Peyer's patch (tissue), 4 donors: ENCODE measurements around the gene KCTD7.
"Not testable (repeated sequence)": the region's sequence is repeated elsewhere in the genome, so short reads cannot be mapped to it uniquely, and the experiment has no call there.

Experiments
- POLR2A ChIP-seq, 2 donors: fragments of 450-650 bp; IDR thresholded peaks; one replicate each; pipeline ENCODE4 v1.5.1; 2017; ENCODE audit warnings: antibody characterized with exemption in 2 of 2, mild to moderate bottlenecking in 2 of 2, moderate library complexity in 2 of 2
- TF ChIP-seq, protein P1 (sequence below), 6 experiments: fragments of 450-650 bp in 4 of 6; fragments of 200-600 bp in 2 of 6; sonication (generic) in 1 of 6; IDR thresholded peaks; one replicate each; pipeline ENCODE4 v1.5.1; 2017 to 2019; ENCODE audit warnings: antibody characterized with exemption in 6 of 6, mild to moderate bottlenecking in 3 of 6, moderate library complexity in 1 of 6

DNA sequence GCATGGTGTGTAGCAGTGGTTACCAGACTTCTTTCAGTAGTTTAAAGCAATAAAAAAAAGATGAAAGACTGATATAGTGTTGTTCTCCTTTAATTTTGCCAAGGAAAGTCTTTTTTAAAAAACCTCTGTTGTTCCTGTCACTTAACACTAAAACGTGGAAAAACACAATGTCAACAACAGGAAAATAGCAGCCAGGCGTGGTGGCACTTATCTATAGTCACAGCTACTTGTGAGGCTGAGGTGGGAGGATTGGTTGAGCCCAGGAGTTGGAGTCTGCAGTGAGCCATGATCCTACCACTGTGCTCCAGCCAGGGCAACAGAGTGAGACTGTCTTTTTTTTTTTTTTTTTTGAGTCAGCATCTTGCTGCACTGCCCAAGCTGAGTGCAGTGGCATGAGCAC is 42.8 kb downstream of the KCTD7 start:
- TF ChIP-seq POLR2A (IDR thresholded peaks at IDR 0.05): not testable (repeated sequence)
- TF ChIP-seq, protein P1, sequence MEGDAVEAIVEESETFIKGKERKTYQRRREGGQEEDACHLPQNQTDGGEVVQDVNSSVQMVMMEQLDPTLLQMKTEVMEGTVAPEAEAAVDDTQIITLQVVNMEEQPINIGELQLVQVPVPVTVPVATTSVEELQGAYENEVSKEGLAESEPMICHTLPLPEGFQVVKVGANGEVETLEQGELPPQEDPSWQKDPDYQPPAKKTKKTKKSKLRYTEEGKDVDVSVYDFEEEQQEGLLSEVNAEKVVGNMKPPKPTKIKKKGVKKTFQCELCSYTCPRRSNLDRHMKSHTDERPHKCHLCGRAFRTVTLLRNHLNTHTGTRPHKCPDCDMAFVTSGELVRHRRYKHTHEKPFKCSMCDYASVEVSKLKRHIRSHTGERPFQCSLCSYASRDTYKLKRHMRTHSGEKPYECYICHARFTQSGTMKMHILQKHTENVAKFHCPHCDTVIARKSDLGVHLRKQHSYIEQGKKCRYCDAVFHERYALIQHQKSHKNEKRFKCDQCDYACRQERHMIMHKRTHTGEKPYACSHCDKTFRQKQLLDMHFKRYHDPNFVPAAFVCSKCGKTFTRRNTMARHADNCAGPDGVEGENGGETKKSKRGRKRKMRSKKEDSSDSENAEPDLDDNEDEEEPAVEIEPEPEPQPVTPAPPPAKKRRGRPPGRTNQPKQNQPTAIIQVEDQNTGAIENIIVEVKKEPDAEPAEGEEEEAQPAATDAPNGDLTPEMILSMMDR (IDR thresholded peaks at IDR 0.05): not testable (repeated sequence)
